ENCODE results near the gene SLC11A2. TPM values are rescaled to one million over a fixed set of nuclear protein-coding genes. Genes with fewer than 3 reads are reported as not detected.
"Not testable (repeated sequence)": the region's sequence is repeated elsewhere in the genome, so short reads cannot be mapped to it uniquely, and the experiment has no call there.

The SLC11A2 gene
- total RNA-seq, 1 donor from 2014 or later = 76.7 TPM

DNA sequence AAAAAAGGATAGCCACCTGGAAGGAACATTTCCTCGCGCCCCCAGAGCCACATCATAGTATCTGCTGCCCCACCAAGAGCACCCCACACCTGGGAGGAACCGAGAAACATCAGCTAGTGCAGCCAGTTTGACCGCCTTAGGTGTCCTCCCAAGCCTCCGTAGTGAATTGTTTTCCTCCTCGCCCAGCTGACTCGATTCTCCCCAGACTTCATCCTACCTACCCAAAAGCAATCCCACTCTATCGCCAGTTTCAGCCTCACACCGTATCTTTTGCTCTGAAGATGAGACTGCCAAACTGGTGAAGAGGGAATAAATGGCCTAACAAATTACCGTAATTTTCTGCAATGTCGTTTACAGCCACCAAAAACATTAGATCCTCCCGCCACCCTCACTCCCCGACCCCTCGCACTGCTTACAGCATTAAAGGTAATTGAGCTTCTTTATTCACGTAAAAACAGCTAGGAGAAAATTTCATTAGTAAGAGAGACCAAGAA, 1.2 kb upstream of the SLC11A2 start:
- DNase-seq (ENCODE audit: low read depth) = no peak

DNA sequence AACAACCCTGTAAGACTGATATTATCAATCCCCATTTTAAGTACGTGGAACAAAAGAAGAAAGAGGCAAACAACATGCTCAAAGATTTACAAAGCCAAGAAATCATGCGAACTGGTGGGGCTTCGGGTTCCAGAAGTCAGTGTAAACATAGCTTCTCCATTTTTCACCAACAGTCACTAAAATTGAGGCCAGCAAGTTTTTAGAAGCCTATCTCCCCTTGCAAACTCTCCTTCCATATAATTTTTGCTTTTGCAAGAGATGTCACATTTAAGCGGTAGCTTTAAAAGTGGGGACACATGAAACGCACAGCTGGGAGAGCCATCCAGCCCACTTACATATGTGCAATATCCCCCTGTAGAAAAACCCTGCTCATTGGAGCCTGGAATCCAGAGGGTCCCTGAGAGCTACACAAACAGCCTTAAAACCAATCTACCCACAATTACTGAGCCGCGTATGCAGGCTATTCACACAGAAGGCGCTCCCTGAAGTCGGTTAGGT, 797 bp downstream of the SLC11A2 start:
- no peak for DNase-seq (ENCODE audit: low read depth)

DNA sequence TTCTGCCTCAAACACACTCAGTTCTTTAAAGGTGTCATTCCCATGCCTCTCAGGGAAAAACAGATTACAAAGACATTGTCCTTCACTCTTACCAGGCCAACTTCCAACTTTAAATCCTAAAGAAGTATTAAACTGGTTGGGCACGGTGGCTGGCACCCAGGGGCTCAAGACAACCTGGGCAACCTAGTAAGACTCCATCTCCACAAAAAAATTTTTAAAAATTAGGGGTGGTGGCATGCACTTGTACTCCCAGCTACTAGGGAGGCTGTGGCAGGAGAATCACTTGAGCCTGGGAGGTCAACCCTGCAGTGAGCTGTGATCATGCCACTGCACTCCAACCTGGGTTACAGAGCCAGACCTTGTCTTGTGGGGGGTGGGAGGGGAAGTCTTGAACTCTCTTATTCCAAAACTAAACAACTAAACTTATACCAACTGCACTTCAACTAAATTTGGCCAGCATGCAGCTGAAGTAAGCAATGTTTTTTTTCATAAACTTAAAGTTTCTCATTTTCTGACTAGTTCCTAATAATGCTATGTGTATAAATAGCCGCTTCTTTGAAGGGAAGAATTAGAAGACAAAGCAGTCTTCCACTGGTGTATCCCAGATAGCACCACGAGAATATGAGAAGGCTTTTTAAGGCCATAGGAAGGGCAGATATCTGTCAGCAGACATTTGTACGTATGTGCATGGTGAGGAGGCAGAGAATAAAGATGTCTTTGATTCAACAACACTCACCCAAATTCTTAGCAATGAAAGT, 2.4 kb downstream of the SLC11A2 start:
- DNase-seq (ENCODE audit: low read depth) = no peak

DNA sequence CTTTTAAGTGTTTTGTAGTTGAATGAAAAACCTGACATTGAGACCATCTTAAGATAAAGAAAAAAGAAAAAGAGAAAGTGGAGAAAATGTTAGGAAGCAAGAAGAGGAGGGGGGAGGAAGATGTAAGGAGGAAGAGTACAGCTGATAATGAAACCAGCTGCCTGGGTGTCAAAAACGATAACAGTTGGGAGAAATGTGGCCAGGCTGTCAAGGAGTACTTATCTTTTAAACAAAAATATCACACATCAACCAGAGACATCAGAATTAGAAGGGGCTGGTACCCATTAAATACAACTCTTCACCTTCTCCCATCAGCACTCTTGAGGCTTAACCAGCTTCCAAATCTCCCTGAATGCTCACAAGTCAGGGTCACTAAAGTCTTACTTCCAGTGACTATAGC, 4.5 kb downstream of the SLC11A2 start:
- DNase-seq (ENCODE audit: low read depth) = no peak

DNA sequence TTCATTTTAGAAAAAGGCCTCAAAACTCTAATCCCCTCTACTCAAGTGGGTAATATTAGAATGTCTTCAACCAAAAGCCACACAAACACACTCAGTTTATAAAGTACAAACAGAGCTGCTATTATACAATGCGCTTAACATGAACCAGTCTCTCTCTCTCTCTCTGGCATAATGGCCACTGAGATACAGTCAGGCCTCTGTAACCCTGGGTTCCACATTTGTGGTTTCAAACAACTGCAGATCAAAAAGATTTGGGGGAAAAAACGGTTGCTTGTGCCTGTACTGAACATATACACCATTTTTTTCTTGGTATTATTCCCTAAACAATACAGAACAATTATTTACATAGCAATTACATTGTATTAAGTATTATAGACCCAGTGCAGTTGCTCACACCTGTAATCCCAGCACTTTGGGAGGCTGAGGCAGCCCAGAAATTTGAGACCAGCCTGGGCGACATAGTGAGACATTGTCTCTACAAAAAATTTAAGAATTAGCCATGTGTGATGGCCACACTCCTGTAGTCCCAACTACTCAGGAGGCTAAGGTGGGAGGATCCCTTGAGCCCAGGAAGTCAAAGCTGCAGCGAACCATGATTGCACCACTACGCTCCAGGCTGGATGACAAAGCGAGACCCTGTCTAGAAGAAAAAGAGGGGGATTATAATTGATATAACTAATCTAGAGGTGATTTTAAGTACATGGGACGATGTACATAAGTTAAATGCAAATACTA, 5.6 kb downstream of the SLC11A2 start:
- DNase-seq (ENCODE audit: low read depth) = no peak

DNA sequence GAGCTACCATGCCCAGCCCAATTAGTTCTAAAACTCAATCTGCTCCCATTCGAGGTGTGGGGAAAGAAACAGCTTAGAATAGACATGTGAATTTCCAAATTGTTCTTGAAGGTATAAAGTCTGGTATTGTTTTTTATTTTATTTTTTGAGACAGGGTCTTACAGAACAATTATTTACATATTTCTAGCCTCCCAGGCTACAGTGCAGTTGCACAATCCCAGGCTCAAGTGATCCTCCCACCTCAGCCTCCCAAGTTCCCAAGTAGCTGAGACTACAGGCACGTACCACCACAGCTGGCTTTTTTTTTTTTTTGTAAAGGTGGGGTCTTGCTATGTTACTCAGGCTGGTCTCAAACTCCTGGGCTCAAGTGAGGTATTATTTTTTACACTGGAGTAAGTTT, 6.3 kb downstream of the SLC11A2 start:
- no peak for DNase-seq (ENCODE audit: low read depth)

DNA sequence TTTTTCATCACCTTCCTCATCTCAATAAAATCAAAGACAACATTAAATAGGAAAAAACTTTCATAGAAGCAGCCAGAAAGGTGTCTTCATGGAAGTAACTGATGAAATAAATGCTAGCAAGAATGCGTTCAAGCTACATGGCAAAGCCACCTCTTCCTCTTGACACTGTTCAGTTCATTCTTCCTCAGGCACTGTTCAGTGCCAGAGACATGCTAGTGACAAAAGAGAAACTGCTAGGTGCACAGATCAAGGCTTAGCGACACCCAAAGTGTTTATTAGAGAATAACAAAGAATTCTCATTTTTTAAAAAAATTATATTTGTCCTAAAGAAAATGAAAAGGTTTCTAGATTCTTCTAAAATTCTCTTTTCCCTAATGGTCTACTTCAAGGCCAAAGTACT, 7.2 kb downstream of the SLC11A2 start:
- DNase-seq (ENCODE audit: low read depth) = no peak

DNA sequence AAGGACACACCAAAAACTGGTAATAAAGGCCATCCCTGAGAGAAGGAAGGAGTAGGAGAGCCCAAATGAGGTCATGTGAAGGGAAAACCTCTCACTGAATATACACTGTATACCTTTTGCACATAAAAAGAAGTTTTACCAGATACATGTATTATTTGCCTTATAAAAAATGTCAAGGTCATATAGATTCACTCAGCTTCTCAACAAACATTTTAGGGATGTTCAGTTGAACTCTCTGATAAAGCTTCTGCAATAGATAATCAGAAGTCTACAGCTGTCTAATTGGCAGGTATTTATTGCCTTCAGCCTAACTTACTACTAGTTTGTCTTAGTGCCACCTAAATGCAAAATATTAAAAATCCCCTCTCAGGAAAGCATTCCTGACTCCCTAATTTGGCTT, 8.7 kb downstream of the SLC11A2 start:
- no peak for DNase-seq (ENCODE audit: low read depth)

DNA sequence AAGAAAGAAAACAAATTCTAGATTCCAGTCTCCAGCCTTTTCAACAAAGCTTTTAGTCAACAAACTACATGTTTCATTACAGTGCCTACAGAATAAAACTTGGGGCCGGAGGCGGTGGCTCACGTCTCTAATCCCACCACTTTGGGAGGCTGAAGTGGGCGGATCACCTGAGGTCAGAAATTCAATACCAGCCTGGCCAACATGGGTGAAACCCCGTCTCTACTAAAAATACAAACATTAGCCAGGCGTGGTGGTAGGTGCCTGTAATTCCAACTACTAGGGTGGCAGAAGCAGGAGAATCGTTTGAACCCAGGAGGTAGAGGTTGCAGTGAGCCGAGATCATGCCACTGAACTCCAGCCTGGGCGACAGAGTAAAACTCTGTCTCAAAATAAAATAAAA, 11.7 kb downstream of the SLC11A2 start:
- DNase-seq (ENCODE audit: low read depth) = not testable (repeated sequence)

DNA sequence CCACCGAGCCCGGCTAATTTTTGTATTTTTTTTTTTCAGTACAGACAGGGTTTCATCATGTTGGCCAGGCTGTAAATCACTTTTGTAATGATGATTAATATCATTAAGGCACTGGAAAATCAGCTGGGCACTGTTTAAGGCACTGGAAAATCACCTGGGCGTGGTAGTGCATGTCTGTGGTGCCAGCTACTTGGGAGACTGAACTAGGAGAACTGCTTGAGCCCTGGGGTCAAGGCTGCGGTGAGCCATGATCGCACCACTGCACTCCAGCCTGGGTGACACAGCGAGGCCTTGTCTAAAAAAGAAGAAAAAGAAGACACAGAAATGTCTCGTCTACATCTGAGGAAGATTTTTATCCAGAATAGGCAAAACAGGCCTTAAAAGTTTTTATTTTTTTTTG, 12.7 kb downstream of the SLC11A2 start:
- peak; percentile 76 for DNase-seq (ENCODE audit: low read depth)

DNA sequence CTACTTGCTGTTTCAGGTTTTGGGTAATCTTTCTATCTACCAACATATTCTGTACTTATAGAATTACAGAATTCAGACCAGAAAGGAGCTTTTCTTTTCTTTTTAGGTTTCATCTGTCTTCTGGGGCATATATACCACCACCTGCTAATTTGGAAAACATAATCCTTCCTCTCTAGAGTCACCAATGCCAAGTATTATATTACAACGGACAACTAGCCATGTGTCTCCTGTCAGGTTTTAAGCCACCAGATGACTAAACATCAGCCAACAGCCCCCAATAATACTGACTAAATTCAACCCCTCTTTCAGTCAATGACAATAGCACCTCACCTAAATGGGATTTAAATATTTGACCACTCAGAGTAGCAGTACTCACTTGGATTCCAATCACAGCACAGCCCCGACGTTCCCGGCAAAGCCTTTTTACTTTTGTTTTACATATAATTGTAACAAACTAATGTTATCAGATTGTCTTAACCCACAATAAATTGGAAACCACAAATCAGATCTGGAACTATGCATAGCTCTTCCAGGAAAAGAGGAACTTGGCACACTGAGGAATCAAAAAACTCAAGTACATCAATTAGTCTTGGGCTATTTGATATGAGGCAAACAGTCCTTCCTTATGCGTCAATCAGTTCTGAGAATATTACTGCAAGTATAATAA, 13.5 kb downstream of the SLC11A2 start:
- DNase-seq (ENCODE audit: low read depth) = no peak

DNA sequence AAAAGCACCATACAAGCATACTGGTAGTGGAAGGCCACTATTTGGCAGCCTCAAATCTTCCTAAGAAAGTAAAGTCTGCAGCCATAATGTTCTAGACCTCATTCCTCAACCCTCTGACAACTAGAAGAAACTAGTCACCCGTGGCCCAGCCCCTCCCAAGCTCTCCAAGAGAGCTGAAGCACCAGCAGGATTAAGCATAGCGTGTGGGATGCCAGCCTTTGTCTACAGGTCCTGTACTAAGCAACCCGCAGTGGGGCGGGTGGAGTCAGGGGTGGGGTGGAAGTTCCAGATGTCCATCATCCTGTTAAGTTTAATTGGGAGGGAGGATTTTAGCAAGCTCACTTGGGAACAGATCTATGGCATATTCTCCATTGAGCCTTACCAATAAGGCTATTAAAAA, 14.2 kb downstream of the SLC11A2 start:
- DNase-seq (ENCODE audit: low read depth) = peak; percentile 72

DNA sequence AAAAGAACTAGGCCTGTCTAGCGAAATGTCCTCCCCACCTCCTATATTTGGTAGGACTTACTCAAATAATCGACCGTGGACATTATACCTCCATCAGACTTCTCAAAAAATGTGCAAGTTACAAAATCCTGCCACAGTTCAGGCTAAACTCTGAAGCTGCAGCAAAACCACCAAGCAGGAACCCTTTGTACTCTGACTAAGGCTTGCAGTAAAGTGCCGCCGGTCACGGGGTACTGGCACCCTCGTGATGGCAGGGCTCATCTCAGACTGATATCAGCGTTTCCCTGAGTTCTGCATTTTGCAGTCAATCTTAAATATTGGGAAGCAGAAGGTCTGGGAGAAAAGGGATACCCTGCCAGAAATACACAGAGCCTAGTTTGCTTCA, 17.1 kb downstream of the SLC11A2 start:
- peak; percentile 80 for DNase-seq (ENCODE audit: low read depth)

DNA sequence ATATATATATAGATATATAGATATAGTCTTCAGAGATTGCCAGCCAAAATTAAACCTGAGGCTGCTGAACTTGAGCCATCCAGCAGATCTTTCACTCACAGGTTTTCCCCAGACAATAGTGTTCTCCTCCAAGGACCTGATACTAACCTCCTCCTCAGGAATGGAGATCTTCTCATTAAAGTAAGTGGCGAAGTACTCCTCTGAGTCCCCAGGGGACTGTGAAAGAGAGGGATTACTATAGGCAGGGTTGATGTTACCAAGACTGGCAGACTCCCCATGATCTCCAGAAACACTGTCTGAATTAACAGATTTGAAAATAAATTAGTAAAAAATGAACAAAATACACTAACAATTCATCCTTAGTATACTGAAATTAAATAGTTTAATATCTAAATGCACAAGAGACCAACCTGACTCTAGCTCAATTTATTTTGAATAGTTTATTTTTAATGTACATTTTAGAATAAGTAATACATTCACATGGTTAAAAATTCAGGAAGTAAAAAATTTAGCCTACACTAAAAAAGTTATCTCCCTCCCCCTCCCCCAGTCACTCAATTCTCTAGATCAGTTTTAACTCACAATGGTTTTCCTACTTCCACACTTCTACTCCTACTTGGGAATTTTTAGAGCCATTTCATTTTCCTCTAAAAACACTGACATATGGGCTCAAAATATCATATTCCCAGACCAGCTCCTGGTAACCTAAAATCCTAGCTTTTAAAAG, 17.7 kb downstream of the SLC11A2 start:
- no peak for DNase-seq (ENCODE audit: low read depth)

DNA sequence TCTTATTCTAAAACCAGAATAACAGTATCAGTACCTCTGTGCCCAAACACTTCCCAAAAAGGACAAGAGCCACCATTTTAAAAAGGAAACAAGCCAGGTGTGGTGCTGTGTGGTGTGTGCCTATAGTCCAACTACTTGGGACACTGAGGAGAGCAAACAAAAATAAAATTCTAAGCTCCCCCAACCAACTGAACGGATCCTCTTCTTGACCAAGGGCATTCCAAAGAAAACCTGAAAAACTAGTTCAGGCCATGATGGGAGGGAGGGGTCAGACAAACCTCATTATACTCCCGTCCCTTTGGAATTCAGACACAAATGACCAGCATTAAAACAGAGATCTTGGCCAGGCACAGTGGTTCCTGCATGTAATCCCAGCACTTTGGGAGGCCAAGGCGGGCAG, 20.5 kb downstream of the SLC11A2 start:
- peak; percentile 16 for DNase-seq (ENCODE audit: low read depth)

DNA sequence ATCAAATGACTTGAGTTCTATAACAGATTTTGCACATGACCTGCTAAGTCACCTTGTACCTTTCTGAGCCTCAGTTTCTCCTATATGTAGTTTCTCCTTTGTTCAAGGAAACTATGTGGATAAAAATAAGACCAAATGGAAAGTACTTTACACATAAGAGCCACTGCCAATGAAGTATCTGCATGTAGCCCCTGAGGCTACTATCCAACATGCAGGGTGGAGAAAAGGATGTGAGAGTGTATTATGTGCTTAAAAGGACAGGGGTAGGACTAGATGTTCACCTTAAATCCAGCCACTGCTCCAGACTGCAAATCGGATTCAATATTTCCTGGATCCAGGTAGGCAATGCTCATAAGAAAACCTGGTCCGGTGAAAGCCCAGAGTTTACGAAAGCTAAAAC, 21.2 kb downstream of the SLC11A2 start:
- no peak for DNase-seq (ENCODE audit: low read depth)

DNA sequence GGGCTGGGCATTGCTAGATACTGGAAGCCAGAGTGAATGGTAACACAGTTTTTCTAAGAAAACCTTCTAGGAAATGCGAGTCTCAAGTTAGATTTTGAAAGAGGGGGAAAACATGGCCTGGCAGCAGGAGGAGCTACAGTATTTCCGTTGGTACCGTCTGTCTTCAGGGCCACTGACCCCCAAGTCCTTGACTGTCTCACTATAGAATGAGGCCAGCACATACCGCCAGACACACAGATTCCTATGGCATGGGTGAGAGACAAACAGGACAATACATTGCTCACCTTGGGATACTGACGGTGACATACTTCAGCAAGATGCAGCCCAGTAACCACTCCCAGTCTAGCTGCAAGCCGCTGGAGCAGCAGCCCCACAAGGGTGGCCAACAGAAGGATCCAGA, 21.7 kb downstream of the SLC11A2 start:
- no peak for DNase-seq (ENCODE audit: low read depth)

DNA sequence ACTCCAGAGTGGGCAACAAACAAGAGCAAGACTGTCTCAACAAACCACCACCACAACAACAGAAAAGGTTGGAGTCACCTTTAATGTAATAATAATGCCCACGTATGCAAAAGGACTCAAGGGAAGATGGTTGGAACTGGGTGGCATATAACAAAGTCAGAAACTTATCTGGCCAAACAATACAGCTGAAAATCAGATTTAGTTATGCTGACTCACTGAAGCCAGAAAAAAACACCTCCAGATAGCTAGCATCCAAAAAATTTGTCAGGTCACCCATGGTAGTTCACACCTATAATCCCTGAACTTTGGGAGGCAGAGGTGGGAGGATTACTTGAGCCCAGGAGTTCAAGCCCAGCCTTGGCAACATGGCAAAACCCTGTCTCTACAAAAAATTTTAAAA, 24.4 kb downstream of the SLC11A2 start:
- DNase-seq (ENCODE audit: low read depth) = no peak

DNA sequence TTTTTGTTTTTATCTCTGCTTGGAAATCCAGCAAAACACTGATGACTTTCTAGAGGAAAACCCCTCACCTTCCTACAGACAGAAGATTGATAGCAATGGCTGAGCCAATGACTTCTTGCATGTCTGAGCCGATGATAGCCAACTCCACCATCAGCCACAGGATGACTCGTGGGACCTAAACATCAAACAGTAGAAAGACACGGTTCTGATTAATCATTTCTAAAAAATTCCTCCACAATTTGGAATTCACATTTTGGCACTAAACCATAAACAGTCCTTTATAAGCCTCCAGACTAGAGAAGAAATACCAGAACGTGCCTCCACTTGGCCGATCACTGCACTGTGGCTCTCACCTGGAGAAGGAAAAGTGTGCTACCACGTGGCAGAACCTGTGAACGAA, 25.9 kb downstream of the SLC11A2 start:
- DNase-seq (ENCODE audit: low read depth) = peak; percentile 39

DNA sequence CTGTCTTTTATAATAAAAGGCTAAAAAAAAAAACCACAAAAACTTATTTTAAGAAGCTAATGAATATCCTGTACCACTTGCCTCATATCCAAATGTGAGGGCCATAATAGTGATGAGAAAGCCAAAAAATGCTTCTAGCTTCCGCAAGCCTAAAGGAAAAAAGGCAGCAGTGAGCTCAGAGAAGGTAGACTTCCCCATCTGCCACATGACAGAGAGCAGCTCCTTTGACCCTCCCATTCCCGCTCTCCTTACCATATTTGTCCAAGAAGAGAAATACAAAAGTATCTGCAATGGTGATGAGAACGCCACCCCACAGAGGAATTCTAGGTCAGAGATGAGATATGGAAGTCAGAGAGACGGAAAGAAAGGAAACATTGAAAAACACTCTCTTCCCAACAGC, 27.1 kb downstream of the SLC11A2 start:
- DNase-seq (ENCODE audit: low read depth) = no peak

DNA sequence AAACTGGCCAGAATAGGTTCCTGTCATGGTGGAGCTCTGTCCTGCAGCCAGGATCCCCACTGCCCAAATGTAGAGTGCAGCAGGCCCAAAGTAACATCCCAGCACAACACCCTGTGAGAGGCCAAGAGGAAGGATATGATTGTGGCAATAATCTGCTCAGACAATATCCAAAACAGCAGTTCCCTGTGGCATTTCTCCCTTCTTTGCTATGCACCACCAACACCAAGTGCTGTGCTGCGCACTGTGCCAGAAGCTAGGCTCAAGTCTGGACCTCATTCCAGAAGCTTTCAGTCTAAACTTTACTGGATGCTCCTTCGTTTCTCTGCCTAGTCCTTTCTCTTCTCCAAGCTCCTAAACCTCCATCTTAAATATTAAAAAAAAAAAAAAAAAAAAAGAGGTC, 33.4 kb downstream of the SLC11A2 start:
- DNase-seq (ENCODE audit: low read depth) = peak; percentile 35

DNA sequence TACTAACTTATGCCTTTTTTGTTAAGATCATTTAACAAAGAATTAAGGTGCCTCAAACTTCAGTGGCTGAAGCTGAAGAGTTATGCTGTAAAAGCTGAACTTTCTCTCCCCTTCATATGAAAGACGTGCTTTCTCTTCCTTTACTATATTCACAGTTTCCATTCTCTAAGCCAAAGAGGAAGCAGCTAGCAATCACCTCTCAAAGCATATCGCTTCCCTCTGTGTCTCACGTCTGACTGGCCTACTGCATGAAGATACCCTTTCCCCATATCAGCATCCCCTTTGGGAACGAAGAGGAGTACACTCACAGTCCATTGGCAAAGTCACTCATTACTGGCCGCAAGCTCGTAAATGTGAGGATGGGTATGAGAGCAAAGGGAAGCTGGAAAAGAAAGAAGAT, 34.9 kb downstream of the SLC11A2 start:
- DNase-seq (ENCODE audit: low read depth) = no peak
